GM10266 (cell line): ENCODE results near the gene ACO1.
A peak's percentile ranks its signal among the peaks of the same experiment; 100 is the strongest.

Experiments used
- DNase-seq: peaks from one replicate; pipeline ENCODE4 v3.0.0; 2012; ENCODE audit errors: extremely low spot score
- TF ChIP-seq, protein P1 (sequence below): IDR thresholded peaks from 2 replicates; pipeline ENCODE4 v1.5.1; 2012; ENCODE audit warnings: mild to moderate bottlenecking, low read depth; ENCODE audit not compliant: control insufficient read depth, insufficient read depth; ENCODE audit errors: missing control alignments

ACO1 gene

DNA sequence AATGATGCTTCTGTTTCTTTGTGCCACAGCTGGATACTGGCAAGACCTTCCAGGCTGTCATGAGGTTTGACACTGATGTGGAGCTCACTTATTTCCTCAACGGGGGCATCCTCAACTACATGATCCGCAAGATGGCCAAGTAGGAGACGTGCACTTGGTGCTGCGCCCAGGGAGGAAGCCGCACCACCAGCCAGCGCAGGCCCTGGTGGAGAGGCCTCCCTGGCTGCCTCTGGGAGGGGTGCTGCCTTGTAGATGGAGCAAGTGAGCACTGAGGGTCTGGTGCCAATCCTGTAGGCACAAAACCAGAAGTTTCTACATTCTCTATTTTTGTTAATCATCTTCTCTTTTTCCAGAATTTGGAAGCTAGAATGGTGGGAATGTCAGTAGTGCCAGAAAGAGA lies 65.5 kb downstream of the ACO1 start:
- no peak for DNase-seq
- TF ChIP-seq, protein P1, sequence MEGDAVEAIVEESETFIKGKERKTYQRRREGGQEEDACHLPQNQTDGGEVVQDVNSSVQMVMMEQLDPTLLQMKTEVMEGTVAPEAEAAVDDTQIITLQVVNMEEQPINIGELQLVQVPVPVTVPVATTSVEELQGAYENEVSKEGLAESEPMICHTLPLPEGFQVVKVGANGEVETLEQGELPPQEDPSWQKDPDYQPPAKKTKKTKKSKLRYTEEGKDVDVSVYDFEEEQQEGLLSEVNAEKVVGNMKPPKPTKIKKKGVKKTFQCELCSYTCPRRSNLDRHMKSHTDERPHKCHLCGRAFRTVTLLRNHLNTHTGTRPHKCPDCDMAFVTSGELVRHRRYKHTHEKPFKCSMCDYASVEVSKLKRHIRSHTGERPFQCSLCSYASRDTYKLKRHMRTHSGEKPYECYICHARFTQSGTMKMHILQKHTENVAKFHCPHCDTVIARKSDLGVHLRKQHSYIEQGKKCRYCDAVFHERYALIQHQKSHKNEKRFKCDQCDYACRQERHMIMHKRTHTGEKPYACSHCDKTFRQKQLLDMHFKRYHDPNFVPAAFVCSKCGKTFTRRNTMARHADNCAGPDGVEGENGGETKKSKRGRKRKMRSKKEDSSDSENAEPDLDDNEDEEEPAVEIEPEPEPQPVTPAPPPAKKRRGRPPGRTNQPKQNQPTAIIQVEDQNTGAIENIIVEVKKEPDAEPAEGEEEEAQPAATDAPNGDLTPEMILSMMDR = no peak

DNA sequence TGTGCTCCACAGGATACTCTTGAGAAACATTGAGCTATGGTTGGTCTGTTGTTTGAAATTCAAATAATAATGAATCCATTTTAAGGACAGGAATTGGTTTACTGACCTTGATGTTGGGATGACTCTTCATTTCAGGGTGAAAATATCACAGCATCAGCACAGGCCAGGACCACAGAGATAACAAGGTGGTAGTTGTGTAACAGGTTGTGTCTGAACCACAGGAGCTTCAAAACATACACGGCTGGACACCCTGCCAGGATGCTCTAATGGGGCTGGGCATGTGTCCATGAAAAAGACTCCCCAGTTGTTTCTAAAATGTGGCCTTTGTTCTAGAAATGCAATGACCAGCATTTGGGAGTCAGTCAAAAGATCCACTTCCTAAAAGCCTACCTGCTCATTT lies 69.8 kb downstream of the ACO1 start:
- no peak for DNase-seq
- TF ChIP-seq, protein P1 = no peak

DNA sequence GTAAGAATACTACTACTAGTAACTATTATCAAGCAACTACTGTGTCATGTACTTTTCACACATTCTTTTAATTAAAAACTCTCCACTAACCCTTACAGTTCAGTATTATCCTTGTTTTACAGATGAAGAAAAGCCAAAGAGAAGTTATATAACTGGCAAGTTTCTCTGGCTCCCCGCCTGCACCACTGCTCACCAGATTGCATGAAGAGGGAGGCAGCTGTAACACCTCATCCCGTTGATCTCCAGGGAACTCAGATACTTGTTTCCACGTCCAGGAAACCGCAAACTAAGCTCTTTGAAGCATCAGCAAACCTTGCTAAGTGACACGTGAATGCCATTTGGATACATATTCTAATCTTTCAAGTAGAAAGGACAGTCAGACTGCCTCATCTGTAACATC lies 71.3 kb downstream of the ACO1 start:
- no peak for DNase-seq
- TF ChIP-seq, protein P1 = no peak

DNA sequence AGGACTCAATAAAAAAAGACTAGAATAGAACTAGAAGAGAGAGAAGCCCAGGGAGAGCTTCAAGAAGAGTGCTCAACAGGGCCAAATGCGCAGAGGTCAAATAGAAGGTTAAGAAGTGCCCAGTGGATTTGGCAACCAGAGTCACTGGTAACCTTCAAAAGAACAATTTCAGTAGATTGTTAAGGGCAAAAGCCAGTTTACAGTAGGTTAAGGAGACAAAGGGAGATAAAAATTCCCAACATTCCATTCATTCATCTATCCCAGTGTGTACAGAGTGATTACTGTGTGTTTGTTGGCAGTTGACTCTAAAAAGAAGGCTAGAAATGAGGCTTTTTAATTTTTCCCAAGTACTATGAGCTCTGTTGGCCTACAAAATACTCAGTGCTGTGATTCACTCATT lies 72.1 kb downstream of the ACO1 start:
- no peak for DNase-seq
- TF ChIP-seq, protein P1 = no peak

DNA sequence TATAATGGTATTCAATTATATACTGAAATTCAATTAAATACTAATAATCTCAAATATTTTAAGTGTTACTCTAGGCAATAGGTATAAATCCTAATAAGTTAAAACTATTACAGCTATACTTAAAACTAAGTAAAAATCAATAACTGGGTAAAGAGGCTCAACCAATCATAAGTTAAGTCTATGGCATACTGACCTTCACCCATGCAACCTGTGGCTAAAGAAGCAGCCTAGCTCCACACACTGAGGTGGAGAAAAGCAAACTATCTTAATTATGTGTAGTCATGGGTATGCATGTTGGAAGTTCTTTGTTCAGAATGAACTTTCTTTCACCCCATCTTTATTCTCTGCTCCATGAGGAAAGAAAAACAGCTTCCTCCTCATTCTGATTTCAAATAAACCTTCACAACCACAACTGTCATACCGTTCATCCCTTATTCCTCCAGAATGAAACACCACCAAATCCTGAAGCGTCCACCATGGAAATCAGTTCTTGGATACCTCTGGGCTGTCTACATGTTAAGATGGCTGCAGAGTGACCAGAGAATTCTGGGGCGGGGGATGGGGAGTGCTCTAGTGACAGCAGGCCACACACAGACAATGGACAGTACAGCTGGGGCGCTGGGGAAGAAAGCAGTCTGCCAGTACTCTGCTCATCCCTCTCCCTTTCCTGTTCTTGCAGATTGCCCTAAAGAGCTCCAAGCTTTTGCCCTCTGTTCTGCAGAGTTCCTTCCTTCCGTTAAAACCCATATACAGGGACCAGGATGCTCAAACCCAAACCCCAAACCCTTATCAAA lies 79.3 kb downstream of the ACO1 start:
- no peak for DNase-seq
- TF ChIP-seq, protein P1 = no peak

DNA sequence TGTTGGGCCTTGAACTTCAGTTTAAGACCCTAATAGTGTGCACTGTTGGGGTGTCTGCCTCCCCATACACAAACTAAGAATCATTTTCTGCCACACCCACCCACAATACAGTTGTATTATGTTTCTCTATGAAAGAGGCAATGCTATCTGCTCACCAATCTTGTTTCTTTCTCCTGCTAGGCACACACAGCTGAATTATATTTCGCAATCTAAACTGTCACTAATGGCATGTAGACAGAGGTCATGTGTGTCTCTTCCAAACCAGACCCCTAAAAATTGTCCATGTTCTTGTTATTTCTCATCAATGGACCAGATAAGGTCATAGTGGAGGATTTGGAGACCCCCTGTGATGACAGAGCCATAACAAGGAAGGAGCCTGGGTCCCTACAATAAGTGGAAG lies 84.3 kb downstream of the ACO1 start:
- DNase-seq = no peak
- TF ChIP-seq, protein P1 = no peak

DNA sequence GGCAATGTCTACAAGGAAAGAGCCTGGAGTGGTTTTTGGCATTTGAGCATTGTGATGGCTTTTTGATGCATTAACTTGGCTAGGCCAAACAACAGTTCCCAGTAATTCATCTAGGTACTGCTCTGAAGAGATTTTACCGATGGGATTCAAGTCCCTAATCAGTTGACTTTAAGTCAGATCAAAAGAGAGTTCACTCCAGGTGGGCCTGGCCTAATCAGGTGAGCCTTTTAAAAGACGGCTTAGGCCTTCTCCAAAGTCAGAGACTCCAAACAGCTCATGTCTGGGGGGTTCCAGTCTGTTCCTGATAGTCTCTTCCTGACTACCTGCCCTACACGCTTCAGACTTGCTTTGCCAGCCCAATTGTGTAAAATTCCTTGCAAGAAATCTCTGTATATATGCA lies 87.9 kb downstream of the ACO1 start:
- no peak for DNase-seq
- TF ChIP-seq, protein P1 = peak; percentile 5
